H9 (cell line): ENCODE data around the gene THOP1. TPM values are rescaled to one million over a fixed set of nuclear protein-coding genes. Genes with fewer than 3 reads are reported as not detected.

ENCODE experiments used
- DNase-seq: peaks from one replicate; pipeline ENCODE4 v3.0.0-alpha.2; 2017
- H2AFZ ChIP-seq: one replicate; pipeline ENCODE4 v1.6.1; 2013; ENCODE audit warnings: mild to moderate bottlenecking, low read length, control low read depth, moderate library complexity
- H2AK5ac ChIP-seq: 2 replicates; pipeline ENCODE4 v1.6.1; 2013; ENCODE audit warnings: low read length, control low read depth, mixed read lengths; ENCODE audit not compliant: insufficient read length
- H2BK120ac ChIP-seq: one replicate; pipeline ENCODE4 v1.6.1; 2013; ENCODE audit warnings: low read depth, mild to moderate bottlenecking, low read length, control low read depth, inconsistent platforms; ENCODE audit not compliant: poor library complexity, severe bottlenecking
- H2BK12ac ChIP-seq: 2 replicates; pipeline ENCODE4 v1.6.1; 2013; ENCODE audit warnings: low read length, control low read depth, mixed read lengths, low read depth; ENCODE audit not compliant: insufficient read length
- H2BK15ac ChIP-seq: 2 replicates; pipeline ENCODE4 v1.6.1; 2013; ENCODE audit warnings: low read depth, low read length, control low read depth
- H2BK20ac ChIP-seq: one replicate; pipeline ENCODE4 v1.6.1; 2013; ENCODE audit warnings: low read depth, mild to moderate bottlenecking, low read length, control low read depth, inconsistent platforms; ENCODE audit not compliant: poor library complexity, severe bottlenecking
- H2BK5ac ChIP-seq: 2 replicates; pipeline ENCODE4 v1.6.1; 2013; ENCODE audit warnings: low read length, control low read depth, mixed read lengths; ENCODE audit not compliant: insufficient read length
- H3K14ac ChIP-seq: 2 replicates; pipeline ENCODE4 v1.6.1; 2013; ENCODE audit warnings: low read length, control low read depth; ENCODE audit not compliant: insufficient read depth
- H3K18ac ChIP-seq: 2 replicates; pipeline ENCODE4 v1.6.1; 2013; ENCODE audit warnings: low read depth, mild to moderate bottlenecking, mixed read lengths, low read length, control low read depth; ENCODE audit not compliant: insufficient read length
- H3K23ac ChIP-seq: 2 replicates; pipeline ENCODE4 v1.6.1; 2013; ENCODE audit warnings: low read length, control low read depth, mixed read lengths, low read depth; ENCODE audit not compliant: insufficient read length
- H3K23me2 ChIP-seq: 2 replicates; pipeline ENCODE4 v1.6.1; 2013; ENCODE audit warnings: low read depth, mild to moderate bottlenecking, mixed read lengths, low read length, control low read depth; ENCODE audit not compliant: insufficient read length, poor library complexity, severe bottlenecking
- H3K27ac ChIP-seq: 2 replicates; pipeline ENCODE4 v1.5.1; 2013; ENCODE audit warnings: low read length, control low read depth, mixed read lengths, low read depth; ENCODE audit not compliant: insufficient read length
- H3K27me3 ChIP-seq: 2 replicates; pipeline ENCODE4 v1.6.1; 2013; ENCODE audit warnings: low read length, control low read depth, inconsistent platforms; ENCODE audit not compliant: insufficient read depth
- H3K4ac ChIP-seq: 2 replicates; pipeline ENCODE4 v1.6.1; 2013; ENCODE audit warnings: low read depth, mild to moderate bottlenecking, control low read depth, inconsistent platforms, low read length, moderate library complexity
- H3K4me1 ChIP-seq: 2 replicates; pipeline ENCODE4 v1.6.1; 2013; ENCODE audit warnings: low read length, control low read depth, inconsistent platforms; ENCODE audit not compliant: insufficient read depth
- H3K4me2 ChIP-seq: 2 replicates; pipeline ENCODE4 v1.6.1; 2013; ENCODE audit warnings: low read length, control low read depth, mixed read lengths; ENCODE audit not compliant: insufficient read length, insufficient read depth
- H3K56ac ChIP-seq: 2 replicates; pipeline ENCODE4 v1.6.1; 2013; ENCODE audit warnings: low read depth, mild to moderate bottlenecking, mixed read lengths, low read length, control low read depth; ENCODE audit not compliant: insufficient read length
- H3K79me1 ChIP-seq: 2 replicates; pipeline ENCODE4 v1.6.1; 2013; ENCODE audit warnings: low read depth, mild to moderate bottlenecking, moderate library complexity, low read length, control low read depth, inconsistent platforms; ENCODE audit not compliant: insufficient read depth, poor library complexity, severe bottlenecking
- H3K79me2 ChIP-seq: 2 replicates; pipeline ENCODE4 v1.6.1; 2013; ENCODE audit warnings: low read length, control low read depth, inconsistent platforms; ENCODE audit not compliant: insufficient read depth
- H3K9ac ChIP-seq: 2 replicates; pipeline ENCODE4 v1.6.1; 2013; ENCODE audit warnings: low read length, control low read depth, mixed read lengths; ENCODE audit not compliant: insufficient read length; ENCODE audit errors: extremely low read depth
- H3K9me3 ChIP-seq: one replicate; pipeline ENCODE4 v1.6.1; 2013; ENCODE audit warnings: low read depth, low read length, inconsistent platforms; ENCODE audit not compliant: control insufficient read depth
- H3T11ph ChIP-seq: one replicate; pipeline ENCODE4 v1.6.1; 2013; ENCODE audit warnings: mild to moderate bottlenecking, low read length, control low read depth, inconsistent platforms
- H4K20me1 ChIP-seq: one replicate; pipeline ENCODE4 v1.6.1; 2013; ENCODE audit not compliant: control insufficient read depth, insufficient read length, insufficient read depth
- H4K5ac ChIP-seq: 2 replicates; pipeline ENCODE4 v1.6.1; 2013; ENCODE audit warnings: low read depth, mild to moderate bottlenecking, mixed read lengths, low read length, control low read depth; ENCODE audit not compliant: insufficient read length
- H4K8ac ChIP-seq: replicated peaks from 2 replicates; pipeline ENCODE4 v1.6.1; 2013; ENCODE audit warnings: low read length, control low read depth, mixed read lengths, low read depth; ENCODE audit not compliant: insufficient read length
- H4K91ac ChIP-seq: 2 replicates; pipeline ENCODE4 v1.6.1; 2013; ENCODE audit warnings: low read depth, mild to moderate bottlenecking, moderate library complexity, mixed read lengths, low read length, control low read depth; ENCODE audit not compliant: insufficient read length
- H3K27ac Mint-ChIP-seq, 3 experiments: 2 replicates in 2 of 3; 3 replicates in 1 of 3; pipeline ENCODE4 v1.8.0; 2020 to 2021; ENCODE audit warnings: mixed read lengths in 3 of 3, mild to moderate bottlenecking in 1 of 3, moderate library complexity in 1 of 3
- H3K27me3 Mint-ChIP-seq: 2 replicates; pipeline ENCODE4 v1.8.0; 2021; ENCODE audit warnings: low read depth, mild to moderate bottlenecking, moderate library complexity, mixed read lengths
- H3K36me3 Mint-ChIP-seq, 3 experiments: 2 replicates in 2 of 3; 3 replicates in 1 of 3; pipeline ENCODE4 v1.8.0; 2020 to 2021; ENCODE audit warnings: low read depth in 3 of 3, mixed read lengths in 3 of 3; ENCODE audit not compliant: insufficient read depth in 1 of 3
- H3K4me1 Mint-ChIP-seq, 2 experiments: 2 replicates each; pipeline ENCODE4 v1.8.0; 2020; ENCODE audit warnings: mixed read lengths in 2 of 2
- H3K4me3 Mint-ChIP-seq, 2 experiments: 2 replicates in 1 of 2; 3 replicates in 1 of 2; pipeline ENCODE4 v1.8.0; 2020 to 2021; ENCODE audit warnings: mild to moderate bottlenecking in 2 of 2, mixed read lengths in 2 of 2, moderate library complexity in 1 of 2
- H3K9me3 Mint-ChIP-seq, 2 experiments: 2 replicates in 1 of 2; 3 replicates in 1 of 2; pipeline ENCODE4 v1.8.0; 2020; ENCODE audit warnings: mild to moderate bottlenecking in 2 of 2, mixed read lengths in 2 of 2, moderate library complexity in 1 of 2
- WGBS: extraction: QIAGEN DNeasy Blood & Tissue Kit; methylation state at CpG from one replicate; pipeline ENCODE4 v1.1.7; 2013; ENCODE audit warnings: missing lambda C conversion rate, low lambda C conversion rate, mixed read lengths; ENCODE audit not compliant: insufficient read length; ENCODE audit errors: extremely low coverage; 5-methylcytosine and 5-hydroxymethylcytosine counted together
- total RNA-seq: library from RNA; stranded (reverse); gene quantifications from 2 replicates; pipeline ENCODE4 v1.2.1, GENCODE V29; 2021
- TF ChIP-seq, protein P1 (sequence below): fragments of 200-600 bp; sonication (generic); conservative IDR thresholded peaks from 3 replicates; pipeline ENCODE4 v1.8.0; 2021; ENCODE audit warnings: antibody characterized with exemption, mild to moderate bottlenecking

Gene THOP1
- total RNA-seq, 1 experiment from 2014 or later: 150 TPM

DNA sequence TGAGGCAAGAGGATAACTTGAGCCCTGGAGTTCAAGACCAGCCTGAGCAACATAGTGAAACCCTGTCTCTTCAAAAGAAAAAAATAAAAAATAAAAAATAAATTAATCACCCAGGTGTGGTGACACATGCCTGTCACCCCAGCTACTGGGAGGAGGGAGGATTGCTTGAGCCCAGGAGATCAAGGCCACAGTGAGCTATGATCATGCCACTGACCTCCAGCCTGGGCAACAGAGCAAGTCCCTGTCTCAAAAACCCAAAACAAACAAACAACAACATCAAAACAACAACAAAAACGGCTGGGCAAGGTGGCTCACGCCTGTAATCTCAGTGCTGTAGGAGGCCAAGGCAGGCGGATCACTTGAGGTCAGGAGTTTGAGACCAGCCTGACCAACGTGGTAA is 41.2 kb upstream of the THOP1 start:
- peaks cover 4% of the 10 kb centered on the region for H3K23me2 ChIP-seq

More for the DNA sequence above, 41.2 kb upstream of the THOP1 start:
- no peak overlapping the region for H3K27ac Mint-ChIP-seq
- Histone ChIP-seq H3K56ac (no peak overlapping the region), H3K4ac (no peak overlapping the region), H2AFZ (no peak overlapping the region), H2BK20ac (no peak overlapping the region), H3K9ac (no peak overlapping the region), H3K4me2 (no peak overlapping the region), H3K27ac (no peak overlapping the region), H2BK12ac (no peak overlapping the region), H3K27me3 (no peaks in the 10 kb centered on the region; the same call in 1 of the 2 replicates), H3K79me2 (no peaks in the 10 kb centered on the region), H4K8ac (no peak overlapping the region), H3K23ac (no peak overlapping the region), H3K79me1 (no peaks in the 10 kb centered on the region), H3T11ph (no peak overlapping the region), H4K5ac (no peak overlapping the region), H3K9me3 (no peaks in the 10 kb centered on the region), H3K14ac (no peak overlapping the region), H3K4me1 (no peaks in the 10 kb centered on the region), H2BK15ac (no peak overlapping the region), H4K91ac (no peak overlapping the region), H2BK120ac (no peak overlapping the region), H2BK5ac (no peak overlapping the region), H3K18ac (no peak overlapping the region), H4K20me1 (no peaks in the 10 kb centered on the region), H2AK5ac (no peak overlapping the region)
- no peak for DNase-seq
- H3K4me1 Mint-ChIP-seq: peaks cover 3% of the 10 kb centered on the region in 2 experiments
- TF ChIP-seq, protein P1, sequence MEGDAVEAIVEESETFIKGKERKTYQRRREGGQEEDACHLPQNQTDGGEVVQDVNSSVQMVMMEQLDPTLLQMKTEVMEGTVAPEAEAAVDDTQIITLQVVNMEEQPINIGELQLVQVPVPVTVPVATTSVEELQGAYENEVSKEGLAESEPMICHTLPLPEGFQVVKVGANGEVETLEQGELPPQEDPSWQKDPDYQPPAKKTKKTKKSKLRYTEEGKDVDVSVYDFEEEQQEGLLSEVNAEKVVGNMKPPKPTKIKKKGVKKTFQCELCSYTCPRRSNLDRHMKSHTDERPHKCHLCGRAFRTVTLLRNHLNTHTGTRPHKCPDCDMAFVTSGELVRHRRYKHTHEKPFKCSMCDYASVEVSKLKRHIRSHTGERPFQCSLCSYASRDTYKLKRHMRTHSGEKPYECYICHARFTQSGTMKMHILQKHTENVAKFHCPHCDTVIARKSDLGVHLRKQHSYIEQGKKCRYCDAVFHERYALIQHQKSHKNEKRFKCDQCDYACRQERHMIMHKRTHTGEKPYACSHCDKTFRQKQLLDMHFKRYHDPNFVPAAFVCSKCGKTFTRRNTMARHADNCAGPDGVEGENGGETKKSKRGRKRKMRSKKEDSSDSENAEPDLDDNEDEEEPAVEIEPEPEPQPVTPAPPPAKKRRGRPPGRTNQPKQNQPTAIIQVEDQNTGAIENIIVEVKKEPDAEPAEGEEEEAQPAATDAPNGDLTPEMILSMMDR: no peak
- H3K4me3 Mint-ChIP-seq: no peak overlapping the region
- no CpG with 5 or more reads among the region's 4 CpGs for WGBS
- no peaks in the 10 kb centered on the region for H3K36me3 Mint-ChIP-seq
- peaks cover 53% of the 10 kb centered on the region for H3K27me3 Mint-ChIP-seq
- no peaks in the 10 kb centered on the region for H3K9me3 Mint-ChIP-seq
